Activated CD4-positive, alpha-beta T cell treated with anti-CD3 and anti-CD28 coated beads for 4 hours (primary cell): Measurements from ENCODE around the gene RRP8.

Source experiments
- DNase-seq, 2 donors: peaks; one replicate each; pipeline ENCODE4 v3.0.0-alpha.2; 2020

RRP8 gene

DNA sequence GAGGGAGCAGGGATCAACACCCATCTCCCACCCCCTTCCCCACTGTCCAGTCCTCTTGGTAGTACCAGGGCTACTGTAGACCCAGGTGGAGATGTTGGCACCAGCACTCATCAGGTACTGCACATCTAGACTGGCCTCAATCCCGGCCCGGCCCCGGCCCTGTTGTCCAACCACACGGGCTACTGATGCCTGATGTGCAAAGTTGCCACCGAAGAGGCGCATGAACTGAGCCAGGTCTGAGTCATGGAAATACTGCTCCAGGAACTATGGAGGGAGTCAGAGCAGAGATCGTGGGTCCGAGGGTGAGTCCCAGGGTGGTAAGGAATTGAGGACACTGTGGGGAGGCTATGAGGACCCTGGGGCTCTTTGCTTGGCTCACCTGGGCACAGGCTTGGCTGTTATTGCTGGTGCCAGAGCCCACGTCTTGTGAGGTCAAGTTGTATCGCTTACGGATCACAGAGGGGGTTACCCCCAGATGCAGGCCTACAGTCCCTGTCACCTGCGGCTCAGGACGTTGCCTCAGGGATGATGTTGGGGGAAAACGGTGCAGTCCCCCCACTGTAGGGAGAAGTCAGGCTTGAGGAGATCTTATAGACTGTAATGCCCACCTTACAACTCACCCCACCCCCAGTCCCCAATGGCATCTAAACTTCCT, 13.3 kb upstream of the RRP8 start:
- no peak for DNase-seq

DNA sequence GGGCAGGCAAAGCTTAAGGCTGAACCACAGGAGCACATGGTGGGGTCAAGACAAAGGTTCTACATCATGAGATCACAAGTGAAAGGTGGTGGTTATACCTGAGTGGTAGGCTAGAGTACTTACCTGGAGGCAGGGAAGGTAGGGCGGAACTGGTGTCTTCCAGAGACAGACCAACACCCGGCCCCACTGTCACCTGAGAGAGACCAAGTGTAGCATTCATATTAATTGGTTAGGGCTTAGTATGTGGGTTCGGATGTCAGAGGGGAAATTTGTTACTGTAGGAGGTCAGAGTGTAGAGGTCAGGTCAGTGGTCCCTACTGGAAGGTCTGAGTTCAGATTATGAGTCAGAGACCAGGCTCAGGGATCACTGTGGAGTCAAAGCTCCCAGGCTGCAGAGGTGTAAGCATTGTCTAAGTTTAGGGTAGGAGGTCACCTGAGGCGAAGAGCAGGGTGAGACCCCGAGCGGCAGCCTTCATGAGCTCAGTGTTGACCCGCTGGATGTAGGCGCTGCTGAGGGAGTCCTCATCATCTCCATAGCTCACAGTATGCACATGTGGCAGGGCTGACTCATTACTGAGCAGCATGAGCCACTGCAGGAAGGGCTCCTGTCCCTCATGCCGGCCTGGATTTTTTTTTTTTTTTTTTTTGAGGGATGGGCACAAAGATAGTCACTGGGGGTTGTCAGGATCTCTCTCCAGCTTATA, 12.6 kb upstream of the RRP8 start:
- DNase-seq: no peak

DNA sequence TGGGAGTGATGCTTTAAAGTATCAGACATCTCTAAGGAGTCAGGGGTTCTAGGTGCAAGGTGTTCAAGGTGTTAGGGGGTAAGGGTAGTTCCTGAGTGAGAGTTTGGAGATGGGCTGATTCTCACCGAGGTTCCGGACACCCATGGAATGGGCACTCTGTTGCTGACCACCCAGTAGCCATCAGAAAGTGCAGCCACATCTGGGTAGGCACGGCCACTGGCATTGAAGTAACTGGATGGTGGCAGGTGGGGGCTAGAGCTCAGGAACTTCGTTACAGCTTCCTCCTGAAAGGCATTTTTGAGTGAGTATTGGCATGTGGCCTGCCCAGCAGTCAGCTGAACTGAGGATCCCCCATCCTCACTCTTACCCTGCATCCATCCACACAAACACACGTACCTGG, 11.6 kb upstream of the RRP8 start:
- no peak for DNase-seq

DNA sequence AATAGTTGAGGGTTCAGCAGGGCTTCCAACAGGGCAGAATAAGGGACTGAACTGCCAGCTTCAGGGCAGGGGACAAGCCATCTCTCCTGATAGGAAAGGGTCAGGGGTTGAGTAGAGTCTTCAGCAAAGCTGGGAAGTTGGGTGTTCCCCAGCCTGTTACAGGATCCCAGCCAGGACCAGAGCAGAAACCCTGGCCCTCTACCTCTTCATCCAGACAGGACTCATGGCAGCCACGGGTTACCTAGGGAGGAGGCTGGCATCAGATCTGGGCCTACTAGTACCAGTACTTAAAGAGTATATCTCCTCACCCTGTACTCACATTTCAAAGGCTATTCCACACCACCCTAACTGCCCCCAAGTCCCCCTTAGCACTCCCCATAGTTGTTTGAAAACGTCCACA, 11.0 kb upstream of the RRP8 start:
- no peak for DNase-seq

GRCh38 chr11:6613496-6613895, 10.1 kb upstream of the RRP8 start:
- no peak for DNase-seq

DNA sequence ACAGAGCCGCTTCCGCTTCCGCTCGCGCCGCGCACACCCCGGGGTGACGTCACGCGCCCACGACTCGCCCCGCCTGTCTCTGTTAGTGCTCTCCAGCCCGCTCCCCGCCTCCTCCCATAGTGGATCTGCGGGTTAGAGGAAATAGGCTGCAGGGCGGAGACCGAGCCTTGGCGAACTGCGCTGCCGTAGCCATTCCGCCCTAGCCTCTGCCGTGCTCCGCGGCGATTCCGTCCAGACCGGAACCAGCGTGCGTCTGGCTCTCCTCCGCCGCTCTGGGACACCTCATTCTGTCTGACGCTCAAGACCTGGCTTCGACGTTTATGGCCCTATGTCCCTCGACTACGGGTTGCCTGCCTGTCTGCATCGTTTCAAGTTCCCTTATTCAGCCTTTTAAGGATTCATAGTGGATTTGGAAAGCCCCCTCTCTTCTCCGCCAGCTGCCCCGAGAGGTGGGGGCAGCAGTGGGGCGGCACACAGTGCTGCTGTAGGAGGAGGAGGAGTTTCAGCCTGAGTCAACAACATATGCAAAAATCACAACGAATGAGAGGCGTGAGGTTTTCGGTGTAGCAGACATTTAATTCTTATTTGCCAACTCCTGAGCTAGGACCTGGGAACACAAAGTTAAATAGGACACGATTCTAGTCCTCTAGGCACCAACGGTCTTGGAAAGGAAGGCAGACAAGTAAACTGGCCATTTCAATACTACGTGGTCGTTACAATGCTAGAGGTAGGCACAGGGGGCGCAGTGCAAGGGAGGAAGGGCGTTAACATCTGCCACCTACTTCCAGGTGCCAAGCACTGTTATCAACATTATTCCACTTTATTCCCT, 9.0 kb upstream of the RRP8 start, which contains the start of gene TAF10:
TAF10 (minus strand) TSS at position 4 of the 829 bp plus-strand sequence. CDS start 27 bp downstream, outside the sequence.
- peak; percentile 94 to 95 for DNase-seq

- no peak for DNase-seq
Observed at GRCh38 chr11:6611963-6612212, 8.5 kb upstream of the RRP8 start.

DNA sequence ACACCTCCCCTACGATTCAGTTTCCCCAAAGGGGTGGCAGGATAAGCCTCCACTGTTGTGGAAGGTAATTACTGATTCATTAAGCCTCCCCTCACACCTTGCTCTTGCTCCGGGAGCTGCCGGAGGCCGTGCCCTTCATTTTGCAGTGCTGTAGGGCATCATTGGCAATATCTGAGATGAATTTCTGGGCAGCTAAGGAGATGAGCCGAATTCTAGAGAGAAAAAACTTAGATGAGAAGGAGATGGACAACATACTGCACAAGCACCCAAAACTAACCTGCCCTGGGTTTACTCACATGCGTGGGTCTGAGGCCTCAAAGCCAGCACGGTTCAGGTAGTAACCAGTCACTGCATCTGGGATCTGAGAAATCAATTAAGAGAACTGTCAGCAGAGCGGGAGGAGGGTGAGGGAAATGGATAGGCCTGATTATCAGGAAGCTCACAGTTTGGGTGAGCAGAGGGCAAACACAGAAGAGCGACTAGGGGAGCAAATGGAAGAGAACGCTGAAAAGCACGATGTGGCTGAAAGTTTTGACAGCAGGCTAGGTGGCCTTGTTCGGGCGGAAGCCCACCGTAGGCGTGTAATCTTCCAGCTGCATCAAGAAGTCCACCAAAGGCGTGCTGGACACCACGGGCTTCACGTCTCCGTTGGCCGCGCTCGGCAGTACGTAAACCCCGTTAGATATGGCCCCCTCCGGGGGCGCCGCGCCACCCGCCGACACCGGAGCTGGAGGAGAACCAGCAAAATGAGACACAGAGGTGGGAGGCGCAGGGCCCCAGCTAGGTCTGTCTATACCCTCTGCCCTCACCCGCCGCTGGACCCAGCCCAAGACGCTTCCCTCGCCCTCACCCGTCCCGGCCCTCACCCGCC, 7.9 kb upstream of the RRP8 start:
- DNase-seq: peak; percentile 24 to 43

DNA sequence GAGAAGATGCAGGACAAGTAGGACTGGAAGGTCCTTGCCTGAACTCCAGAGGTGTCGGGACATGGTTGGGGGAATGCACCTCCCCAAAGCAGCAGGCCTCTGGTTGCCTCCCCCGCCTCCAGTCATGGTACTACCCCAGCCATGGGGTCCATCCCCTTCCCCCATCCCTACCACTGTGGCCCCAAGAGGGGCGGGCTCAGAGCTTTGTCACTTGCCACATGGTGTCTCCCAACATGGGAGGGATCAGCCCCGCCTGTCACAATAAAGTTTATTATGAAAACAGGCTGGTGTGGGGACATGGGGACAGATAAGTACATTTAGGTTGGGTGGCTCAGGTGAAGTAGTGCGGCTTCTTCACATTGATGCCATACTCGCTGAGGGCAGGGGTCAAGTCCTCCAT, 7.2 kb upstream of the RRP8 start:
- DNase-seq: no peak

- no peak for DNase-seq
Observed at GRCh38 chr11:6609502-6610015, 6.1 kb upstream of the RRP8 start.

- DNase-seq: no peak
Observed at GRCh38 chr11:6608726-6609501, 5.5 kb upstream of the RRP8 start.

DNA sequence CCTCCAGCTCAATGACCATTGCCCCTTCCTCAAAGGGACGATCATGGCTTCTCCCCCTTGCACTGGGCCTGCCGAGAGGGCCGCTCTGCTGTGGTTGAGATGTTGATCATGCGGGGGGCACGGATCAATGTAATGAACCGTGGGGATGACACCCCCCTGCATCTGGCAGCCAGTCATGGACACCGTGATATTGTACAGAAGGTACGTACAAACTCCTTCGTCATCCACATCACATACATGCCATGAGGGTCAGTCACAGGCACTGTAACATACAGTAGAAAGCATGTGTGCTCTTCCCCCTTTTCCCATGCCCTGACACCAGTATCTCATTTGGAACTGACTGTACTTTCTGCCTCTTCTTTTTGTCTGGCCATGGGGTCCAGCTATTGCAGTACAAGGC, 4.6 kb upstream of the RRP8 start:
- DNase-seq: no peak

GRCh38 chr11:6607190-6607795, 3.9 kb upstream of the RRP8 start:
- DNase-seq: no peak

DNA sequence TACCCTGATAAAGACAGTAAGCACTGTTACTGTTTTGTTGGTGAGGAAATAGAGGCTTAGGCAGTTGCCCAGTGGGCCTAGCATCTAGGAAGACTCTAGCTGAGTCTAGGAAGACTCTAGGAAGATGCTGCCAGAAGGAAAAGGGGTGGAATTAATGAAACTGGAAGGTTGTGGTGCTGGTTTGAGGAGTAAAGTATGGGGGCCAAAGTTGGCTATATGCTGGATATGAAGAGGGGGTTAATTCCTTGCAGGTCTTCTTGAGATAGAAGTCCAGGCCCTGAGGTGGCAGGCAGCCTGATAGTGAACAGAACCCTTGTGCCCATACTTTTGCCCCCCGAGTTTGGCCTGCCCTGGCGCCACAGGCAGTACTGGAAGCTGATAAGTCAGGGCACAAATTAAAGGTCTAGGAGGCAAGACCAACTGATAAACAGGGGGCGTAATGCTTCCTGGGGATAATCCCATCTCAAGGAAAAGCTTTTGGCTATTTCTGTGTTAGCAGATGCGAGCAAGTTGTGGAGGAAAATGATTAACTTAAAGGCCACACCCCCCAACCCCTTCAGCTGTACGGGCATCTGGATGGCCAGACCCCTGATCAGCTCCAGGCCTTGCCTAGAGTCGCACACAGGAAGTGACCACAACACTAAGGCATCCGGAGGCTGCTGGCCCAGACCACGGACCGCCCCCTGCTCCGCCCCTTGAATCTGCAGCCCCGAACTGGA, 3.2 kb upstream of the RRP8 start:
- peak in 1 of 2 donors; percentile 41 for DNase-seq

- no peak for DNase-seq
Observed at GRCh38 chr11:6604790-6605189, 1.4 kb upstream of the RRP8 start.

DNA sequence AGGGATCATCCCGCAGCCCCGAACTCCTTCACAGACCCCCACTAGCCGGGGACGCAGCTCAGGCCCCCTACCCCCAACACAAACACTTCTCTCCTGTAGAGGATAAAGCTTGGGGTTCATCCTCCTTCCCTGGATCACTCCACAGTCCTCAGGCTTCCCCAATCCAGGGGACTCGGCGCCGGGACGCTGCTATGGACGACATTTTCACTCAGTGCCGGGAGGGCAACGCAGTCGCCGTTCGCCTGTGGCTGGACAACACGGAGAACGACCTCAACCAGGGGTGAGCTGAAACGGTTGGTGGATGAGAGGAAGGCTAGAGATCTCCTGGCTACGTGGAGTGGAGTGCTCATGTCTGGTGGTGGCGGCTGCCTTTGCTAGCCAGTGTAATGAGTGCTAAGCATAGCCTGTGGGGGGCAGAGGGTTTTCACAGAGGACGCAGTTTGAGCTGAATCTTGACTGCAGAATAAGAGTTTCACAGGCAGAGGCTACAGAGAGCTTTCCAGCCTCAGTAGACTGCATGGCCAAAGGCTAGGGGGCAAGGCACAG, 738 bp upstream of the RRP8 start:
- DNase-seq: peak; percentile 56 to 58

DNA sequence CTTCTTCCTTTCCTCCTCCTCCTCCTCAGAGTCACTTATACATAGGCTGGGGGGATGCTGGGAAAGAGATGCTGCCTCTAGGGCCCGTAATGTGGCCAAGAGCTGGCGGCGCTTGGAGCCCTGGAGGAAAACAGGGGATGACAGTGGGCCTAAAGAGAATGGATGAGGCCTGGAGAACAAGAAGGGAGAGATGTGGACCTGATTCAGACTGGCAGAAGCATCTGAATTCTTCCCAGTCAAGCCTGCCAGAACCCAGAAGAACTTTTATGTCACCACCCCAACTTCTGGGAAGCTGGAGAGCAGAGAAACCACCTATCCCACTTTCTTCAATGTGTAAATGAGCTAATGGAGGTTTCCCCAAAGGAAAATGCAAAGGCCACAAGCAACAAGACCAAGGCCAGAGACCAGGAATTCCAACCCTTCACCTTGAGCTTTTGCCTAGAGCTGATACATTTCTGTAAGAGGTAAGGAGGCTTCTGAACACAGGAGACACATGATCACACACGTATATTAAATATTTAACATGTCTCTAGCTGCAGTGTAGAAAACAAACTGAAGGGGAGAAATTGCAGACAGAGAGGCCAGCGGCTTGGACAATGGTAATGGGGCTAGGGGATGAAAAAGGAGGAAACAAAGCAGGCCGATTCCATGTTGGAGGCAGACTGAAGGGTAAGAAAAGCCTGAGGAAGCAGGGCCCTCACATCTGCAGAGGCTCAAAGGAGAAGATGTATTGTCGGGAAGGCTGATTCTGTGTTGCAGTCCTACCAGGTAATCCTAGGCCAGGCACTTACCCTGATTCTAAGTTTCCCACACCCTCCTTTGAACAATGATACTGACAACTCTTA, 1.1 kb downstream of the RRP8 start:
- no peak for DNase-seq

DNA sequence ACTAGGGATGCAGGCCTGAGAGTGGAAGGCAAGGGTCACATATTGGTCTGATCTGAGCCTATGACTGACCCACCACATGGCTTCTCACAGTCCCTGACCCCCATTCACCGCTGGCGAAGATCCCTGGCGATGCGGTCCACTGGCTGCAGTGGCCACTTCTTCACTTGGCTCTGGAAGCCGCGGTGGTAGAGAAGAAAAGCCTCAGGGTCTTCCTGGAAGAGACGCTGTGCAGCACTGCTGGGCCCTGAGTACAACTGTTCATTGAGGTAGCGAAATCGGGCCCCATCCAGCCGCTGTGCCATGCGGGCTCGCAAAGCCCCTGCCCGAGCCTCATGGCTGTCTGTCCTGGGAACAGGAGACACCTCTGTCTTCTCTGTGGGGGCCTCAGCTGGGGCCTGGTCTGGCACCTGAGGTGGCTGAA, 2.4 kb downstream of the RRP8 start:
- no peak for DNase-seq

- no peak for DNase-seq
Observed at GRCh38 chr11:6599881-6600390, 3.5 kb downstream of the RRP8 start.
